GM18873 (cell line): ENCODE results near the gene NRBP1.
"Not testable (repeated sequence)": the region's sequence is repeated elsewhere in the genome, so short reads cannot be mapped to it uniquely, and the experiment has no call there.

ENCODE experiments used
- ATAC-seq: cut with Tn5 transposase; IDR thresholded peaks from one replicate; pipeline ENCODE4 v1.9.1; 2021; ENCODE audit warnings: mild to moderate bottlenecking, moderate library complexity, moderate number of reproducible peaks; ENCODE audit not compliant: unreplicated experiment, low FRiP score

Gene NRBP1

GRCh38 chr2:27420996-27421395 lies 7.4 kb upstream of the NRBP1 start:
- no peak for ATAC-seq

GRCh38 chr2:27421660-27422250 lies 6.7 kb upstream of the NRBP1 start:
- no peak for ATAC-seq

- no peak for ATAC-seq
Observed at GRCh38 chr2:27422958-27423357, 5.5 kb upstream of the NRBP1 start.

- not testable (repeated sequence) for ATAC-seq
Observed at GRCh38 chr2:27425039-27425438, 3.4 kb upstream of the NRBP1 start.

GRCh38 chr2:27427863-27428212 lies 593 bp upstream of the NRBP1 start:
- ATAC-seq, result no peak

GRCh38 chr2:27428978-27429541 lies 629 bp downstream of the NRBP1 start:
- ATAC-seq, result peak; percentile 41

GRCh38 chr2:27431395-27431794 lies 3.0 kb downstream of the NRBP1 start:
- no peak for ATAC-seq

GRCh38 chr2:27435628-27436027 lies 7.2 kb downstream of the NRBP1 start:
- ATAC-seq, result no peak

GRCh38 chr2:27441226-27441926 lies 12.9 kb downstream of the NRBP1 start:
- no peak for ATAC-seq

GRCh38 chr2:27441958-27442919 lies 13.8 kb downstream of the NRBP1 start, which contains the start of gene KRTCAP3:
Gene KRTCAP3, plus strand, starts transcription at chr2:27442381. Its CDS starts 32 bp downstream, at chr2:27442413.
- ATAC-seq, result no peak

- no peak for ATAC-seq
Observed at GRCh38 chr2:27442920-27443282, 14.5 kb downstream of the NRBP1 start.

- no peak for ATAC-seq
Observed at GRCh38 chr2:27445155-27445554, 16.7 kb downstream of the NRBP1 start.

- no peak for ATAC-seq
Observed at GRCh38 chr2:27445615-27446014, 17.2 kb downstream of the NRBP1 start.

GRCh38 chr2:27446057-27446456 lies 17.6 kb downstream of the NRBP1 start:
- no peak for ATAC-seq

GRCh38 chr2:27448381-27448780 lies 19.9 kb downstream of the NRBP1 start:
- no peak for ATAC-seq

GRCh38 chr2:27451095-27451494 lies 22.7 kb downstream of the NRBP1 start:
- no peak for ATAC-seq

- ATAC-seq, result no peak
Observed at GRCh38 chr2:27453968-27454367, 25.5 kb downstream of the NRBP1 start.

- ATAC-seq, result no peak
Observed at GRCh38 chr2:27461118-27461517, 32.7 kb downstream of the NRBP1 start.

GRCh38 chr2:27464443-27464842 lies 36.0 kb downstream of the NRBP1 start:
- no peak for ATAC-seq

GRCh38 chr2:27471961-27472360 lies 43.5 kb downstream of the NRBP1 start:
- ATAC-seq, result no peak

GRCh38 chr2:27485496-27485895 lies 57.1 kb downstream of the NRBP1 start:
- no peak for ATAC-seq
